Right lobe of liver (tissue), 4 donors: ENCODE results near the gene CDS1.

Experiments
- CTCF ChIP-seq, 4 donors: fragments of 200-600 bp in 3 of 4; fragments of 450-650 bp in 1 of 4; IDR thresholded peaks; one replicate each; pipeline versions ENCODE4 v1.5.1 to v1.8.0; 2016 to 2022; ENCODE audit warnings: antibody characterized with exemption in 4 of 4, mild to moderate bottlenecking in 2 of 4
- POLR2A ChIP-seq: fragments of 450-650 bp; IDR thresholded peaks from one replicate; pipeline ENCODE4 v1.6.1; 2017; ENCODE audit warnings: antibody characterized with exemption, mild to moderate bottlenecking
- donor health status: DM: no; HTN: no; CAD: no.
- donor health status: DM: no; HTN: no; CAD: no.
- donor health status: DM: no; HTN: yes; CAD: no.

- no peak for TF ChIP-seq POLR2A
- TF ChIP-seq CTCF (IDR thresholded peaks at IDR 0.05) = no peak
These were observed 89.2 kb downstream of the CDS1 start for GRCh38 chr4:84672177-84672576.
